HG03135 (cell line): ENCODE data around the gene COL7A1.

Source experiments
- ATAC-seq: cut with Tn5 transposase; IDR thresholded peaks from one replicate; pipeline ENCODE4 v1.9.1; 2021; ENCODE audit warnings: mild to moderate bottlenecking, moderate library complexity; ENCODE audit not compliant: unreplicated experiment

COL7A1 gene

DNA sequence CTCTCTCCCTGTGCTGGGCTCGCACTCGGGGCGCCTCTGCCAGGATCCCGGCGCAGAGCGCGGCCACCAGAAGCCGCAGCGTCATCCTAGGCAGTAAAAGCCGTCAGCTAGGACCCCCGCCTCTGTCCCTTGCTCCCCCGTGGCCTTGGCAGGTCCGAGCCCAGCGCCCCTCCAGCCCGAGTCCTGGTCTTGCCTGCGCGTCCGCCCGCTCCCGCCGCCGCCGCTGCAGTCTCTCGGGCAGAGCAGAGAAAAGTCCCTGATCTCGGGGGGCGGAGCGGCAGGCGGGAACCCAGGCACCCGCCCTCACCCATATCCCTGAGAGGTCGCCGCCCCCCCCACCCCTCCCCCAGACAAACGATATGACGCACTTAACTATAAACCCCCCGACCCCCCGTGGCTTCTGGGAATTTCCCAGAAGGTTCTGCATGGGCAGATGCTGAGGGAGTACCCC, at the start of gene COL7A1:
TSS of gene COL7A1 (minus strand) at position 255 of the 451 bp plus-strand sequence. CDS start at position 85, 170 bp downstream.
- no peak for ATAC-seq

DNA sequence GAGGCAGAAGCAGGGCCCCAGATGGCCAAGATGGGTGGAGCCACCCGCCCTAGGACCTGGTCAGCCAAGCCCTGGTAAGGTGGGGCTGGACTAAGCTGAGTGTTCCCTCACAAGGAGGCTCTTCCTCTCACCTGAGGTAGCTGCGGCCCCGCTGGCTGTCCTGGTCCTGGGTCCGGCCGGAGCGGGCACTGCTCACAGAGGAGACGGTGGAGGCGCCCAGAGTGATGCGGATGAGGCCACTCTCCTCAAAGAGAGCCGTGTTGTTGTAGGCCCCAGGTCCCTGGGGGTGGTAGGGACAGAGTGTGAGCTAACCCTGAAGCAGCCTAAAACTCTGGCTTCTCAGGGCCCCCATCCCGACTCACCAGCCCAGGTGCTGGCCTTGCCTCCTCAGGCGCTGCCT, 47.5 kb upstream of the COL7A1 start:
- ATAC-seq, result no peak

DNA sequence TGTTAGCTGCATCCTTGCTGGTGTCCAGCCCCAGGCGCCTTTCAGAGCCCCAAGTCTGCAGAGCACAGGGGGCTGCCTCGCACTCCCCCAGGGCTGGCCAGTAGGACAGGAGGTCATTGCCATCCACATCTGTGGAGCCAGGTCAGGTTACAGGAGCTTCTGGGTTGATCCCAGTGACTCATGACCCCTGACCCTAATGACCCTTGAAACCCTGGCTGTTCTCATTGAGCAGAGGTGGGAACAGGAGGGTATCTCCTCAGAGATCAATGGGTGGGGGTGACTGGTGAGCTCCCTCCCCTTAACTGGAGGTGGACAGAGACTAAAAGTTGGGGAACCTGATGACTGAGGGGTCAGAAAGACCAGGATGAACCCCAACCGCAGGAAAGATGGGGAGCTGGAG, 46.3 kb upstream of the COL7A1 start:
- no peak for ATAC-seq

DNA sequence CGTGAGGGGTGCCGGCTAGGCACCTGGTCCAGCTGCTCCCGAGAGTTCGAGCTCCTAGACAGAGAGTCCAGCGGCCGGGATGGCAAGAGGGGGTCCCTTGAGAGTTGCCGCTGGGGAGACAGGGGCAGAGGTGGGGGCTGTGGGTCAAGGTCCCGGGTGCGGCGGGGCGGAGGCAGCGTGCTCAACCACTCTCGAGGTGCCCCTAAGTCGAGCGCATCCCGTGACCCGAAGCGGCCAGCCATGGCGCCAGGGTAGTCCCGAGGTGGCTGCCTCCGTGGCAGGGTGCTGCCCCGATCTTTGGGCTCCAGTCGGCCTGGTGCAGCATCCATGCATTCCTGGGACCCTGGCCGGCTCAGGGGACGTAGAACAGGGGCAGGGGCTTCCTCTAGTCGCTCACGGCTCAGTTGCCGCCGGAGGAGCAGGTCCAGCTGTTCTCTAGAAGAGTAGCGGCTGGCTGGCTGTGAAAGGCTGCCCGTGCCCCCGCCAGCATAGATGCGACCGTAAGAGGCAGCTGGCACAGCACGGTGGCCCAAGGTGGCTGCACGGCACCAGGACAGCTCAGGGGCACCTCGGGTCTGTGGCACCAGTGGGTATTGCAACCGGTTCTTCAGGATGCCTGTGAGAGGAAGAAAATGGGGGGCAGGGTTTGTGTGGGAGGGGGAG, 44.9 kb upstream of the COL7A1 start:
- ATAC-seq, result no peak

DNA sequence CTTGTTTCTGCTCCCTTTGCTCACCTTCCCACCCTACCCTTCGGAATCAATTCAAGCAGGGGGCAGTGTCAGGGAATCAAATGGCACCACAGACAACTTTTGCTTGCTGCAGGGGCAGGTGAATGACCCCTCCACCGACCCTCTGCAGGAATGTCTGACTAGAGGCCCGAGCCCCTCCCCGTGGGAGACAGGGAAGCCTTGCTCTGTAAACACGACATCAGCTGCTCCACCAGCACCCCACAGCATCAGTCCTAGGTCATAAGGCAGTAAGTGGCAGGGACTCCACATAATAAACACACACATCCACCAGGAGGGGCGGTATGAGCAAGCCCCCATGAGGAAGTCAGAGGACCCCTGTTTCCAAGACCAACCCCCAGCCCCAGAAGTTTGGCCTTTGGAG, 42.2 kb upstream of the COL7A1 start:
- no peak for ATAC-seq

DNA sequence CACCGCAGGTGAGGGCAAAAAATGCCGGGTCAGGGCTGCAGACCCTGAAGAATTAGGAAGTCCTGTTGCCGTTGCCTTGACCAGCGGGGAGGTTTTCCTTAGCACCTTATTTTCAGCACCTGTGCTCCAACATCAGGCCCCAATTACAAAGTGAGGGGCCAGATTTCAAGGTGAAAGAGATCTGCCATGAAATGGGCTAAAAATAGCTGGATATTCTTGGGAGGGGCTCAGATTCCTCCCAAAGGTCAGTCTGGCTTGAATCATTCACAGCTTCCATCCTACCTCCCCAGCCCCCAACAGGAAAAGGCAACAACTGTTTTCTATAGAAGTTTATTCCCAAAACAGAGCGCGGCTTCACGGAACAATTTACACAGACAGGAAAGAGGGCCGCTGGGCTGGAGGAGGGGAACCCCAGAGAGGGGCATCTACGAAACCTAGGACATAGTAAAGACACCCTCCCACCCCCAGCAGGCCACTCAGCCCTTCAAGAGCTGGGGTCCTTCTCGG, 41.1 kb upstream of the COL7A1 start:
- no peak for ATAC-seq

DNA sequence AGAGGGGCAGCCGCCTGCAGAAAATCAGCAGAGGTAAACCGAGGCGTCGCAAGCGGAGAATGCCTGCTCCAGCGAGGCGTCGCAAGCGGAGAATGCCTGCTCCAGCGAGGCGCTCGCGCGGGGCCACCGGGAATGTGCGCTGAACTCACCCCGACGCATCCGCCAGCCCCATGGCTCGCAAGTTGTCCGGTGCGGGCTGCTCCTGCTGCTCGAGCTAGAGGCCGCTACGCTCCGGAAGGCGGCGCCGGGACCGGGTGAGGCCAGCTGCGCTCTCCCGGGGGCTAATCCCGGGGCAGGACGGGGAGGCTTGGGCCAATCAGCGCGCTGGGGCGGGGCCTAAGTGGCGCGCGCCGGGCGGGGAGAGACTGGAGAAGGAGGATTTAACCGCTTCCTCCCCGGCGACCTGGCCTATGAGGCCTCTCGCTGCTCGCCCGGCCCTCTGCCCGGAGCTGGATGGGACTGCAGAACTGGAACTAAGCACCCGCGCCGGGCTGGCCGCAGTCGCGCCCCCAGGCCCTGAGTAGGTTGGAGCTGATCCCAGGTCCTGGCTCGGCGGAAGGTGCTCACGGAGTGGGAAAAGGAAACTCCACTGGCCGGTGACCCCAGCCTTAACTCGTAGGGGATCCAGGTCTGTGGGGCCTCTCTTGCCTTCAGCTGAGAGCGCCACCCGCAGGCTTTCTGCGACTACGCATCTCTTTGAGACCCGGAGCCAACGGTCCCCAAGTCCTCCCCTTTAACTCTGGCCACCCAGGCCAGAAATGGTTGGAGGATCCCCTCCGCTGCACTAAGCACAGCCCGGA, 40.3 kb upstream of the COL7A1 start, which contains the start of gene SLC26A6:
TSS of gene SLC26A6 (minus strand) at position 240 of the 800 bp plus-strand sequence. CDS start at position 172, 68 bp downstream.
- ATAC-seq, result peak; percentile 88

DNA sequence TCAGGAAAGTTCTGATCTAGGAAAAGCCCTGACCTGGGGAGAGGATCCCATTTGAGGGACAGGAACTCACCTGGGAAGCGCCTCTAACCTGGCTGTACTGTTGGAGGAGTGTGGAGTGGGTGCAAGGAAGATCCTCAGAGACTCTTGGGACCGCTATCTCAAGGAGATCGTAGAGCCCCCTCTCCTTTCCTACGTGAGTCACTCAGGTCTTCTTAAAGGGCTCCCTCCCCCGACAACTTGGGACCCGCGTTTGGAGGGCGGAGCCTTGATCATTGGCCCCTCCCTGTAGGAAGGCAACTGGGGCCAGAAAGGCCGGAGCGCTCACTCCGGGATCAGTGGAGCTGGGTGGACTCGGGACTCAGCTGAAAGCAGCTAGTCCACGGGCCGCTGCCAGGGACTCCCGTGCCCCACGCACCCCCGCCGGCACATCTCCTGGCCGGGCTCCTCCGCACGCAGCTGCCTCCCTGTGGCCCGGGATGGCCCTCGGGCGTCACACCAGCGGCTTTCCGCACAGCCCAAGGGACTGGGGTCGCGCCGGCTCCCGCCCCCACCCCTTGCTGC, 39.6 kb upstream of the COL7A1 start:
- peak; percentile 21 for ATAC-seq

DNA sequence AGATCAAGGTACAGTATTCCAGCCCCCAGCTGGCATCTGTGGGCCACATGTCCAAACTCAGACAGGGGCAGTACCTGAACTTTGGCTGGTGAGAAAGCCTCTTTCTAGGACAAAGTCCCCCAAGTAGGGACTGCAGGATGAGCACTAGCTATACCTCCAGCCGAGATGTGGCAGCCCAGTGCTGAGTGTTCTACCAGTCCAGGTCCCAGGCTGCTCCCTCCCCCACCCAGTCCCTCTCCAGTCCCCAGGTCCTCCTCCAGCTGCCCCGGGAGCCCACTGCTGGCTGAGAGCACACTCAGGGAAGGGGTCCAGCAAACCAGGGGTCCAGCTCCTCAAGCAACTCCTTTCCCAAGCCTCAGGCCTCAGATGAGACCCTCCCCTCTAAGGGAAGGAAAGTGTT, 38.6 kb upstream of the COL7A1 start:
- ATAC-seq, result no peak

DNA sequence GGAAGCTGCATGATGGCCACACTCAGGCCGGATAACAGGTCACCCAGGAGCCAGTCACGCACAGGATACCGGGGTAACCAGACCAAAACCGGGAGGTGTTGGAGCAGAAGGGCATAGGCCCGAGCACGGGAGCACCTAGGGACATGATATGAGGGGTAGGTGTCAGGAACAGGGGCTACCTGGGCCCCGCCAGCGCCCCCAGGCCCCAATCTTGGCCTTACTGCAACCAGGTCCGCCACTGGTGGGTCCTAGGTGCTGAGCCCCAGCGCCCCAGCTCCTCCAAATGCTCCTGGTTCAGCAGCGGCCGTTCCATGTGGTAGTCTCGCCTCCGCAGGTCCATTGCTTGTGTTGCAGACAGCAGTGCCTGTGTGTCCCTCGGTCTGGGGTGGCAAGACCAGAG, 38.1 kb upstream of the COL7A1 start:
- no peak for ATAC-seq

DNA sequence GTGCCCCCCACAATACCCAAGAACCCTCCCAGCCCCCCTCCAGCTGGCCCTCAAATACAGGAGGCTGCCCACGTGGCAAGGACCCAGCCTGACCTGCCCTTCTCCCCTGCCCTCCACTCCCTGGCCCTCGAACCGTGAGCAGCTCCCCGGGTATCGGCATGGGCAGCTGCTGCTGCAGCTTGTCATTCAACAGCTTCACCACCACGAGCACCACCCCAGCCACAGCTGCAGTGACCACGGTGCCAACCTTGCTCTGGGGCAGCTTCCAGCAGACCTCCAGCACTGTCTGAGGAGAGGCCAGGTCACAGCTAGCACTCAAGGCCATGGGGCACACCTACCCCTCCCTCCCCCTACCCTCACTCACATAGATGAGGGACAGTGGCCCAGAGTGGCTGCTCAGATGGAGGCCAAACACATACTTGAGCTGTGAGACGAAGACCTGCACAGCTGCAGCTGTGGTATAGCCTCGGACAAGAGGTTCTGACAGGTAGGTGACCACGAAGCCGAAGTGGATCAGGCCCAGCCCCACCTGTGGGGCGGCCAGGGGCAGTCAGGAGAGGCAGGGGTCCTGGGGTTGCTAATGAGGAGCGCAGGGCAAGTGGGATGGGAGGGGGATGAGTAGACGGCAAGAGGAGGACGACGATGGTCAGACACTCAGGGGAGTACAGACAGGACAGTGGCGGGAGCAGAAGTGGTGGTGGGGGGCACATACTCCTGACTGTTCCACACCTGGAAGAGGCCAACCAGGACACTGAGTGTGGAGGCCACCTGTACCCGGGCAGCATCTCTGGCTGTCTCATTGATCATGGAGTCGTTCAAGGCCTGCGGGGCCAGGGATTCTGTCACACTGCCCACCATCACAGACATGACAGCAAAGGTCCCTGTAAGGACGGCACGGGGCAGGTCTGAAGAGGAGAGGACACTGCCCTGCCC, 36.7 kb upstream of the COL7A1 start:
- ATAC-seq, result no peak

DNA sequence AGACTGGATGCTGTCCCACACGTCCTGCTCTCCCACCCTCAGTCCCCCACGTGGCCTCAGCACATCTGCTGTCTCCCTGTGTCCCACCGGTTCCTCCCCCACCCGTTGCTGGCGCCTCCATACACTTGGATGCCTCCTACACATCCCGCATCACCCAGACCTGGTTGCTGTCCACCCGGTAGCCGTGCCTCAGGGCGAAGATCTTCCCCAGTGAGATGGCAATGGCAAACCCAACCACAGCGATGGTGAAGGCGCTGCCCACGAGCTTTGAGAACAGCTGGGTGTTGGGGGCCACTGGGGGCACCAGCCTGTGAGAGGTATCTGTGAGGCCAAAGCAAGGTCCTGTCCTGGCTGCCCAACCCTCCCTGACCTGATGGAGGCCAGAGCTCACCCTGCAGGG, 35.7 kb upstream of the COL7A1 start:
- no peak for ATAC-seq

DNA sequence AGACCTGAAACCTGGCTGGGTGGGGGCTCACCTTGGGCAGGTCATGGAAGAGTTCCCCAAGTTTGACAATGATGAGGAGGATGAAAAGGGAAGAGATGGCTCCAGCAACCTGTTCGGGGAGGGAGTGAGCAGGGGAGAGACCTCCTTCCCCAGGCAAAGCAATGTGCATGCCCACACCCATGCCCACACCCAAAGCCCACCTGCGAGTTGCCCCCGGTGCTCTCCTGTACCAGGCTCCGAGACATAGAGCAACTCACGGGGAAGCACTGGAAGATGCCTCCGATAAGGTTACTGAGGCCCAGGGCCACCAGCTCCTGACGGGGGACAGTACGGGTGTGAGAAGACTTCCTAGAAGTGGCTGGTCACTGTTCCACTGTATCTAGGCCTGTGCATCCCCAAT, 35.3 kb upstream of the COL7A1 start:
- ATAC-seq, result no peak

DNA sequence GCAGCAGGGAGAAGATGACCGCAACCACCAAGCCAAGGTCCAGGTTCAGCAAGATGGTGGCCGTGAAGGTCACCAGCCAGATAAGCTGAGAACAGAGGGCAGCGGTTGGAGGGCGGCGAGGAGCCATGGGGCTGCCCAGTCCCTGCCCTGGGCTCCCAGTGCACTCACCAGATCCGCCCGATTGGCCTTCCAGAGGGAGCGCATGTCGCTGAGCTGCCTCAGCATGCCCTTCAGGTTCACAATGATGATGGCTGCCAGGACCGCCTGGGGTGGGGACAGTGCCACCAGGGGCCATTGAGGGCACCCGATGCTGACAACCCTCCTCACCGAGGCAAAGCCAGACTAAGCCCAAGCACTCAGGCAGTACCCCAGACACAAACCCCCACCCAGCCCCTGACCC, 34.8 kb upstream of the COL7A1 start:
- ATAC-seq, result no peak

DNA sequence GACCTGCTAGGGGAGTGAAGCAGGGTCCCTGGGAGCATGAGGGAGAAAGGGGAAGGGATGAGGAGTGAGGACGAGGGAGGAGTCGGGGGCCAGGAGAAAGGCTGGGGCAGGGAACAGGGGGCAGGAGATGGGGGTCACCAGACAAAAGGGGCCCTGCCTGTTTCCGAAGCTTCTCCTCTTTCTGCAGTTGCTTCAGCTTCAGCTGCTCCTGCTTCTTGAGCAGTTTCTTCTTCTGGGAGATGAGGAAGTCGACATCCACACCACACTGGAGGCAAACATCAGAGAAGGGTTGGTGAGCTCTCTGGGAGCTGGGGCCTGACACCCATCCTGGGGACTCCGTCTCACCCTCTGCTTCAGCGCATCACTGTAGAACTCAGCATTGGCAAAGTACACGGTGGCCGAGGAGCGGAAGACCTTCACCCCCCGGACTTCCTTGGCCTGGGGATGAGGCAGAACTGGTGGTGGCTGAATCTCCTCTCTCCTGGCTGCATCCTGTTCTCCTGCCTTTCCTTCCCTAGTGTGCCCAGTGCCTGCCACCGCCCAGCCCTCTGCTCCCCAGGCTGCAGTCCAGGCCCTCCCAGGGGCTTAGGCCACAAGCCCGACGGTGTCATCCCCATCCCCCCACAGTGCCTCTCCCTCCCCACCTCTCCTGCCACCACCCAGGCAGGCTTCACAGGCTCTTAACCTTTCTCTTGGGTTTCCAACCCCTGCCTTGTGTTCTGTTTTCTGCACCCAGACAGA, 33.3 kb upstream of the COL7A1 start:
- no peak for ATAC-seq

DNA sequence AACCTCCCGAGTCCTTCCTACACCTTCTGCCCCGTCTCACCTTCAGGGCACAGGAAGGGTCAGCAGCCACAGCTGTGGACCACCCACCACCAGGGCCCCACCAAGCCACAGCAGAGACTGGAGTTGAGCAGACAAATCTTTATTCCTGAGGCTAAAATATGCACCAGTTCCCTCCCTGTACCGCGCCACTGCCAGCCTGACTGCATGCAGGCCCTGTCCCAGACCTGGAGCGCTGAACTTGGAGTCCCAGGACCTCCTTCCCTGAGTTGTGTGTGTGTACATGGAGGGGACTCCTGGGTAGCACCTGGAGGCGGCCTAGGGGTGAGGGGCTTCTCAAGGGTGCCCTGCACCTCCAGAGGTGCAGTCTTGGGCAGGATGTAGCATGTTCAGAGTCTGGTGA, 30.5 kb upstream of the COL7A1 start:
- no peak for ATAC-seq

DNA sequence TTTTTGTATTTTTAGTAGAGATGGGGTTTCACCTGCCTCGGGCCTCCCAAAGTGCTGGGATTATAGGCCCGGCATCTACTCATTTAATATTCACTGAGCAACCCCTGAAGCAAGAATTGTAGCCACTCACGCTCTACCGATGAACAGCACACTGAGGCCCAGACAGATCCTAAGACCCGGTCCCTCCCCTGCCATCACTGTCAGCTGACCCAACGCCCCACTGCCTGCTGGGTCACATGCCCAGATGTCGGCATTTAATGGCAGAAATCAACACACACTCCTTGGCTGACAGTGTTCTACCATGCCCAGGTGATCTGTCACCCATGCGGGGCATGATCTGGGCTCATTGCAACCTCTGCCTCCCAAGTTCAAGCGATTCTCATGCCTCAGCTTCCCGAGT, 29.6 kb upstream of the COL7A1 start:
- no peak for ATAC-seq

DNA sequence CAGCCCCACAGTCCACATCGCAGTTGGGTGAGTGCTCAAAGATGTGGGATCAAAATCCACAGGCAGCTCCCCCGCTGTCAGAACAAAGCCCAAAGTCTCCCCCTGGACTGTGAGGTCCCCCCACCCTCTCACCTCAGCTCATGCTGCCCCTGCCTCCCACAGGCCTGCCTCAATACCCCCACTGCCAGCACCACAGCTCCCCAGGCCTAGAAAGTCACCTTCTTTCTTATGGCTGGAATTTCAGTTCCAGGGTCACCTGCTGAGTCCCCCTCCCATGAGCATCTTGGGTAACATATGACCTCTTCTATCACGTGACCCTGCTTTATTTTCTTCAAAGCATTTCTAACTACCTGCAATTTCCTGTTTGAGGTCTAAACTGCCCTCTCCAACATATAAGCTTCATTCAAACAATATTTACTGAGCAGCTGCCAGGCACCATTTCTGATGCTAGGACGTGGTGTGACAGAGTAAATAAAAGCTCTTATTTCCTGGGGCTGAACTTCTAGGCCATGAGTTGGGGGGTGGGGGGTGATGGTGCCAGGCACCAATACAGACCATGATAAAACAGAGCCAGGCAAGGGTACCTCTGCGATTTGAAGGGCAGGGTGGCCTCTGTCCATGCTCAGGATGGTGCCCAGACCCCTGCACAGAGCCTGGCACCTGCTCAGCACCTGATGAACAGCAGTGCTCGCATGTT, 28.9 kb upstream of the COL7A1 start:
- ATAC-seq, result no peak

DNA sequence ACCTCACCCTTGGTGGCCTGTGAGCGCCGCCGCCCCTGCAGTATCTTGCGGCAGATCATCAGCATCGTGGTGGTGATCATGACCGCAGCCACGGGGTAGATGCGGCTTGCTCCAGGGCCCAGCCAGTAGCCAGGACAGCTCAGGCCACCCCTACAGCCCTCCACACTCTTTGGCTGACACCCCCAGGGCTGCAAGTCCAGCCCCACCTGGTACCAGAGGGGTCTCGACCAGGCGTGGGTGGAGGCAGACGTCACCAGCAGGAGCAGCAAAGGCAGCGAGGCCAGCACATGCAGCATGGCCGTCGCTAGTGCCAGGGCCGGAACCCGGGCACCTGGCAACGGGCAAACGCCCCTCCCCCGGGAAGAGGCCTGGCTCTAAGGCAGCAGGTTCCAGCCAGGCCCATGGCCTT, 26.3 kb upstream of the COL7A1 start, which contains the start of gene TMEM89:
TSS of gene TMEM89 (minus strand) at position 309 of the 409 bp plus-strand sequence. CDS start at position 296, 13 bp downstream.
- ATAC-seq, result no peak
